SK-N-SH treated with all-trans-retinoic acid at 6 μM for 48 hours (cell line): ENCODE measurements around the gene EIF5.

Experiments used
- ARNTL ChIP-seq: fragments of 450-650 bp; formaldehyde crosslinking; IDR thresholded peaks from 2 replicates; pipeline ENCODE4 v1.5.0; 2020; ENCODE audit warnings: low read depth, mild to moderate bottlenecking, moderate library complexity, borderline replicate concordance
- BACH2 ChIP-seq: fragments of 250-450 bp; sonication (Bioruptor Pico); IDR thresholded peaks from 2 replicates; pipeline ENCODE4 v1.9.0; 2021; ENCODE audit warnings: mild to moderate bottlenecking, borderline replicate concordance
- CSDC2 ChIP-seq: fragments of 250-450 bp; sonication (Bioruptor Pico); IDR thresholded peaks from 2 replicates; pipeline ENCODE4 v1.5.0; 2020; ENCODE audit warnings: mild to moderate bottlenecking, moderate library complexity
- CSRNP3 ChIP-seq: fragments of 250-450 bp; sonication (Bioruptor Pico); IDR thresholded peaks from 2 replicates; pipeline ENCODE4 v1.5.1; 2021; ENCODE audit warnings: mild to moderate bottlenecking, moderate library complexity
- PATZ1 ChIP-seq: fragments of 250-450 bp; sonication (Bioruptor Pico); IDR thresholded peaks from 2 replicates; pipeline ENCODE4 v1.8.0; 2020; ENCODE audit warnings: mild to moderate bottlenecking, moderate library complexity, borderline replicate concordance
- PPARA ChIP-seq: fragments of 250-450 bp; sonication (Bioruptor Pico); IDR thresholded peaks from 2 replicates; pipeline ENCODE4 v1.5.0; 2020; ENCODE audit warnings: mild to moderate bottlenecking, borderline replicate concordance
- RARB ChIP-seq: fragments of 250-450 bp; sonication (Bioruptor Pico); IDR thresholded peaks from 2 replicates; pipeline ENCODE4 v1.8.0; 2021; ENCODE audit warnings: mild to moderate bottlenecking, moderate library complexity
- TOX ChIP-seq: fragments of 250-450 bp; sonication (Bioruptor Pico); IDR thresholded peaks from 2 replicates; pipeline ENCODE4 v1.8.0; 2021; ENCODE audit warnings: mild to moderate bottlenecking, moderate library complexity, borderline replicate concordance
- ZFP3 ChIP-seq: fragments of 250-450 bp; sonication (Bioruptor Pico); IDR thresholded peaks from 2 replicates; pipeline ENCODE4 v1.5.0; 2020; ENCODE audit warnings: mild to moderate bottlenecking, moderate library complexity
- ZFP30 ChIP-seq: fragments of 450-650 bp; formaldehyde crosslinking; IDR thresholded peaks from 2 replicates; pipeline ENCODE4 v1.5.0; 2022; ENCODE audit warnings: mild to moderate bottlenecking, moderate library complexity
- ZNF8 ChIP-seq: fragments of 450-650 bp; formaldehyde crosslinking; IDR thresholded peaks from 2 replicates; pipeline ENCODE4 v1.5.0; 2020; ENCODE audit warnings: mild to moderate bottlenecking, moderate library complexity
- TF ChIP-seq, protein P1 (sequence below): fragments of 250-450 bp; sonication (Bioruptor Pico); IDR thresholded peaks from 2 replicates; pipeline ENCODE4 v1.5.1; 2020; ENCODE audit warnings: low read depth, mild to moderate bottlenecking, moderate library complexity
- TF ChIP-seq, protein P2 (sequence below): fragments of 250-450 bp; sonication (Bioruptor Pico); IDR thresholded peaks from 2 replicates; pipeline ENCODE4 v1.5.0; 2020; ENCODE audit warnings: mild to moderate bottlenecking, moderate library complexity

DNA sequence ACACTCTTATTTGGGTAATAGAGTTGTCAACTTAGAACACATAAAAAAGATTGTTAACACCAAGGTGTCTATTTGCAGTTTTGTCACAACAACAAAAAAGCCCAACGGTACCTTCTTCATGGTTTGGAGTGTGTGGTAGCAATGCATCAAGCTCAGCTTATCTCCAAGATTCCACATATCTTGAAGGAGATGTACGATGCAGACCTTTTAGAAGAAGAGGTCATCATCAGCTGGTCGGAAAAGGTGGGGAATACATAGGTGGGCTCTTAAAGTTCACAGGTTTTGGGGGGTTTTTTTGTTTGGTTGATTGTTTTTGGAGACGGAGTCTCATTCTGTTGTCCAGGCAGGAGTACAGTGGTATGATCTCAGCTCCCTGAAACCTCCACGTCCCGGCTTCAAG, 5.5 kb downstream of the EIF5 start:
- TF ChIP-seq ZFP30 (CRISPR knock-in tag): no peak
- TF ChIP-seq ZFP3: no peak
- no peak for TF ChIP-seq PATZ1 (CRISPR knock-in tag)
- no peak for TF ChIP-seq BACH2 (CRISPR knock-in tag)
- no peak for TF ChIP-seq PPARA (CRISPR knock-in tag)
- TF ChIP-seq, protein P1, sequence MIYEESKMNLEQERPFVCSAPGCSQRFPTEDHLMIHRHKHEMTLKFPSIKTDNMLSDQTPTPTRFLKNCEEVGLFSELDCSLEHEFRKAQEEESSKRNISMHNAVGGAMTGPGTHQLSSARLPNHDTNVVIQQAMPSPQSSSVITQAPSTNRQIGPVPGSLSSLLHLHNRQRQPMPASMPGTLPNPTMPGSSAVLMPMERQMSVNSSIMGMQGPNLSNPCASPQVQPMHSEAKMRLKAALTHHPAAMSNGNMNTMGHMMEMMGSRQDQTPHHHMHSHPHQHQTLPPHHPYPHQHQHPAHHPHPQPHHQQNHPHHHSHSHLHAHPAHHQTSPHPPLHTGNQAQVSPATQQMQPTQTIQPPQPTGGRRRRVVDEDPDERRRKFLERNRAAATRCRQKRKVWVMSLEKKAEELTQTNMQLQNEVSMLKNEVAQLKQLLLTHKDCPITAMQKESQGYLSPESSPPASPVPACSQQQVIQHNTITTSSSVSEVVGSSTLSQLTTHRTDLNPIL (CRISPR knock-in tag): no peak
- TF ChIP-seq ARNTL (CRISPR knock-in tag): no peak
- TF ChIP-seq ZNF8: no peak
- no peak for TF ChIP-seq TOX
- no peak for TF ChIP-seq CSDC2 (CRISPR knock-in tag)
- TF ChIP-seq, protein P2, sequence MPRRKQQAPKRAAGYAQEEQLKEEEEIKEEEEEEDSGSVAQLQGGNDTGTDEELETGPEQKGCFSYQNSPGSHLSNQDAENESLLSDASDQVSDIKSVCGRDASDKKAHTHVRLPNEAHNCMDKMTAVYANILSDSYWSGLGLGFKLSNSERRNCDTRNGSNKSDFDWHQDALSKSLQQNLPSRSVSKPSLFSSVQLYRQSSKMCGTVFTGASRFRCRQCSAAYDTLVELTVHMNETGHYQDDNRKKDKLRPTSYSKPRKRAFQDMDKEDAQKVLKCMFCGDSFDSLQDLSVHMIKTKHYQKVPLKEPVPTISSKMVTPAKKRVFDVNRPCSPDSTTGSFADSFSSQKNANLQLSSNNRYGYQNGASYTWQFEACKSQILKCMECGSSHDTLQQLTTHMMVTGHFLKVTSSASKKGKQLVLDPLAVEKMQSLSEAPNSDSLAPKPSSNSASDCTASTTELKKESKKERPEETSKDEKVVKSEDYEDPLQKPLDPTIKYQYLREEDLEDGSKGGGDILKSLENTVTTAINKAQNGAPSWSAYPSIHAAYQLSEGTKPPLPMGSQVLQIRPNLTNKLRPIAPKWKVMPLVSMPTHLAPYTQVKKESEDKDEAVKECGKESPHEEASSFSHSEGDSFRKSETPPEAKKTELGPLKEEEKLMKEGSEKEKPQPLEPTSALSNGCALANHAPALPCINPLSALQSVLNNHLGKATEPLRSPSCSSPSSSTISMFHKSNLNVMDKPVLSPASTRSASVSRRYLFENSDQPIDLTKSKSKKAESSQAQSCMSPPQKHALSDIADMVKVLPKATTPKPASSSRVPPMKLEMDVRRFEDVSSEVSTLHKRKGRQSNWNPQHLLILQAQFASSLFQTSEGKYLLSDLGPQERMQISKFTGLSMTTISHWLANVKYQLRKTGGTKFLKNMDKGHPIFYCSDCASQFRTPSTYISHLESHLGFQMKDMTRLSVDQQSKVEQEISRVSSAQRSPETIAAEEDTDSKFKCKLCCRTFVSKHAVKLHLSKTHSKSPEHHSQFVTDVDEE (CRISPR knock-in tag): no peak
- TF ChIP-seq RARB: no peak
- no peak for TF ChIP-seq CSRNP3 (CRISPR knock-in tag)
